ENCODE measurements around the gene DIAPH2.

- TF ChIP-seq ZHX2 (IDR thresholded peaks at IDR 0.05; ENCODE audit: low read depth): no peak
- no peak for TF ChIP-seq ZHX2 (CRISPR knock-in tag; IDR thresholded peaks at IDR 0.05; ENCODE audit: borderline replicate concordance)
- TF ChIP-seq HDAC2 (CRISPR knock-in tag; IDR thresholded peaks at IDR 0.05): no peak
- no peak for TF ChIP-seq CTCF (CRISPR knock-in tag; IDR thresholded peaks at IDR 0.05)
- no peak for TF ChIP-seq HIC2 (CRISPR knock-in tag; IDR thresholded peaks at IDR 0.05; ENCODE audit: low read depth)
- TF ChIP-seq KDM1A (CRISPR knock-in tag; IDR thresholded peaks at IDR 0.05): no peak
- TF ChIP-seq POLR2AphosphoS5 (IDR thresholded peaks at IDR 0.05; ENCODE audit: low read depth, low read length): no peak
- TF ChIP-seq NFKBIZ (CRISPR knock-in tag; IDR thresholded peaks at IDR 0.05): no peak
- TF ChIP-seq EP300 (IDR thresholded peaks at IDR 0.05; ENCODE audit: low read depth in 2 of 2, low read length in 2 of 2): no peak
- TF ChIP-seq EP300 (CRISPR knock-in tag; IDR thresholded peaks at IDR 0.05; ENCODE audit: borderline replicate concordance): no peak
- TF ChIP-seq ZNF883 (CRISPR knock-in tag; IDR thresholded peaks at IDR 0.05; ENCODE audit: not compliant biosample characterization): no peak
- no peak for TF ChIP-seq SP4 (CRISPR knock-in tag; IDR thresholded peaks at IDR 0.05)
Observed at GRCh38 chrX:97074400-97074799, 389.8 kb downstream of the DIAPH2 start.

All from HepG2 (cell line).